GM23248 (cell line): Measurements from ENCODE around the gene WFDC1.

Experiments used
- EZH2 ChIP-seq: fragments of 200-600 bp; sonication (generic); IDR thresholded peaks from 2 replicates; pipeline ENCODE4 v1.6.1; 2018; ENCODE audit warnings: antibody characterized with exemption, mild to moderate bottlenecking; ENCODE audit not compliant: insufficient read depth, poor library complexity, severe bottlenecking
- EZH2phosphoT487 ChIP-seq: fragments of 200-600 bp; sonication (generic); IDR thresholded peaks from 2 replicates; pipeline ENCODE4 v1.6.1; 2018; ENCODE audit warnings: antibody characterized with exemption, moderate library complexity, mild to moderate bottlenecking, low read depth; ENCODE audit not compliant: insufficient read depth

DNA sequence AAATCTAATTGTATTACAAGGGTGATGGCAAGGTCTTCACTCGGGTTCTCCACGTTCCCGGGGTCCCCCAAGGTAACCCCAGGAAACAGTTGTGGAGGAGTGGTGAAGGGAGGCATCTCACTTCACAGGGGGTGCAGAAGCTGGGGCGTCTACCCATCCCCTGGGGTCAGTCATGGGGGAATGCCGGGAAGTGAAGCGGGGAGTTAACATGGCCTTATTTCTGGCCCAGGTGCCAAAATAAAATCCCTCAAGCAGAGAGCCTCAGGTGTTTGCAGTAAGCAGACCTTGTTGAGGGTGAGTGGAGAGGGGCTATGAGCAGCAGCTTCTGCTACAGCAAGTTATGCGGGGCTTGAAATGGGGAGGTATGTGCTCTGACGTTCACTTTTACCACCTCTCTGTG is 64.6 kb downstream of the WFDC1 start:
- TF ChIP-seq EZH2 = no peak
- TF ChIP-seq EZH2phosphoT487 = no peak
